CD14-positive monocyte (primary cell): ENCODE data around the gene PDE8A. TPM values are rescaled to one million over a fixed set of nuclear protein-coding genes. Genes with fewer than 3 reads are reported as not detected.
"Not testable (repeated sequence)": the region's sequence is repeated elsewhere in the genome, so short reads cannot be mapped to it uniquely, and the experiment has no call there.

Experiments
- DNase-seq, 3 donors: peaks; one replicate each; pipeline ENCODE4 v3.0.0-alpha.2; 2011 to 2022
- H2AFZ ChIP-seq: 2 replicates; pipeline ENCODE4 v1.6.0; 2012; ENCODE audit warnings: mild to moderate bottlenecking, low read depth, low read length, inconsistent platforms; ENCODE audit not compliant: insufficient read depth, poor library complexity, severe bottlenecking
- H3K27ac ChIP-seq, 2 donors: 1 replicate in 1 of 2; 2 replicates in 1 of 2; pipeline ENCODE4 v1.5.1; 2012 to 2013; ENCODE audit warnings: low read length in 2 of 2, control low read depth in 1 of 2, inconsistent platforms in 1 of 2, low read depth in 1 of 2, mild to moderate bottlenecking in 1 of 2
- H3K27me3 ChIP-seq, 2 donors: one replicate each; pipeline versions ENCODE4 v1.6.0 to v1.6.1; 2011 to 2013; ENCODE audit warnings: low read length in 2 of 2; ENCODE audit not compliant: control insufficient read depth in 2 of 2, insufficient read depth in 2 of 2
- H3K36me3 ChIP-seq, 2 donors: replicated peaks in 1 of 2; 1 replicate in 1 of 2; 2 replicates in 1 of 2; pipeline versions ENCODE4 v1.5.1 to v1.6.1; 2012 to 2013; ENCODE audit warnings: low read length in 2 of 2, control low read depth in 1 of 2, inconsistent platforms in 1 of 2, mild to moderate bottlenecking in 1 of 2; ENCODE audit not compliant: insufficient read depth in 2 of 2, control insufficient read depth in 1 of 2
- H3K4me1 ChIP-seq, 2 donors: 1 replicate in 1 of 2; 2 replicates in 1 of 2; pipeline versions ENCODE4 v1.5.1 to v1.6.1; 2012 to 2013; ENCODE audit warnings: low read length in 2 of 2, control low read depth in 1 of 2, inconsistent platforms in 1 of 2, mild to moderate bottlenecking in 1 of 2, moderate library complexity in 1 of 2; ENCODE audit not compliant: insufficient read depth in 2 of 2, control insufficient read depth in 1 of 2
- H3K4me2 ChIP-seq: replicated peaks from 2 replicates; pipeline ENCODE3; 2012; ENCODE audit warnings: low read length, moderate library complexity, mild to moderate bottlenecking; ENCODE audit not compliant: poor library complexity, severe bottlenecking; ENCODE audit errors: extremely low read depth
- H3K4me3 ChIP-seq, 3 experiments: fragments of 200-600 bp in 1 of 3; sonication (generic) in 1 of 3; replicated peaks in 1 of 3; 1 replicate in 2 of 3; 2 replicates in 1 of 3; pipeline ENCODE4 v1.5.1; 2011 to 2013; ENCODE audit warnings: low read length in 3 of 3, mild to moderate bottlenecking in 3 of 3, control low read depth in 2 of 3, low read depth in 2 of 3, inconsistent platforms in 1 of 3, moderate library complexity in 1 of 3
- H3K79me2 ChIP-seq: 2 replicates; pipeline ENCODE4 v1.6.0; 2012; ENCODE audit warnings: mild to moderate bottlenecking, control low read depth, inconsistent platforms, low read length, moderate library complexity; ENCODE audit not compliant: insufficient read depth
- H3K9ac ChIP-seq: 2 replicates; pipeline ENCODE4 v1.6.0; 2017; ENCODE audit warnings: low read length, mild to moderate bottlenecking; ENCODE audit not compliant: insufficient read depth, poor library complexity, severe bottlenecking
- H3K9me3 ChIP-seq, 2 donors: replicated peaks in 1 of 2; 1 replicate in 1 of 2; 2 replicates in 1 of 2; pipeline versions ENCODE4 v1.5.1 to v1.6.1; 2012 to 2013; ENCODE audit warnings: low read length in 2 of 2, control low read depth in 1 of 2; ENCODE audit not compliant: control insufficient read depth in 1 of 2, insufficient read depth in 1 of 2
- H4K20me1 ChIP-seq: 2 replicates; pipeline ENCODE4 v1.6.0; 2012; ENCODE audit warnings: mild to moderate bottlenecking, low read length, control low read depth, moderate library complexity; ENCODE audit not compliant: insufficient read depth
- H3K27ac Mint-ChIP-seq, 7 donors: one replicate each; pipeline ENCODE4 v1.8.0; 2020; ENCODE audit warnings: mild to moderate bottlenecking in 7 of 7, mixed read lengths in 7 of 7, moderate library complexity in 6 of 7, inconsistent platforms in 2 of 7
- H3K27me3 Mint-ChIP-seq, 3 donors: one replicate each; pipeline ENCODE4 v1.8.0; 2021 to 2022; ENCODE audit warnings: low read depth in 3 of 3, mild to moderate bottlenecking in 3 of 3, mixed read lengths in 3 of 3, moderate library complexity in 3 of 3, inconsistent platforms in 1 of 3
- H3K36me3 Mint-ChIP-seq, 2 donors: one replicate each; pipeline ENCODE4 v1.8.0; 2020; ENCODE audit warnings: mixed read lengths in 2 of 2, inconsistent platforms in 1 of 2, mild to moderate bottlenecking in 1 of 2
- H3K4me1 Mint-ChIP-seq: one replicate; pipeline ENCODE4 v1.8.0; 2020; ENCODE audit warnings: mild to moderate bottlenecking, mixed read lengths
- H3K4me3 Mint-ChIP-seq, 2 donors: one replicate each; pipeline ENCODE4 v1.8.0; 2020; ENCODE audit warnings: mild to moderate bottlenecking in 2 of 2, mixed read lengths in 2 of 2, moderate library complexity in 1 of 2
- H3K9me3 Mint-ChIP-seq, 7 donors: one replicate each; pipeline ENCODE4 v1.8.0; 2020 to 2022; ENCODE audit warnings: mixed read lengths in 7 of 7, mild to moderate bottlenecking in 6 of 7, moderate library complexity in 6 of 7, inconsistent platforms in 2 of 7
- WGBS: methylation state at CpG from one replicate; pipeline ENCODE4 v1.1.5; 2013; ENCODE audit warnings: missing lambda C conversion rate; ENCODE audit not compliant: insufficient coverage; 5-methylcytosine and 5-hydroxymethylcytosine counted together
- intact Hi-C, 2 donors: fragments of 100-400 bp; cut with micrococcal nuclease; formaldehyde crosslinking; loops; one replicate each; pipeline versions ENCODE4 v1.15.0 to v1.15.1; 2023
- polyA plus RNA-seq, 3 donors: library from polyadenylated mRNA; depleted of rRNA in 1 of 3; unstranded in 2 of 3; stranded (reverse) in 1 of 3; fragments of 300-500 nt in 2 of 3; fragments of >200 nt in 1 of 3; fragmentation: Illumina TruSeq in 2 of 3; gene quantifications; 1 replicate in 2 of 3; 2 replicates in 1 of 3; pipeline ENCODE4 v1.2.3, GENCODE V29; 2012 to 2021
- TF ChIP-seq, protein P1 (sequence below): fragments of 200-600 bp; IDR thresholded peaks from one replicate; pipeline ENCODE4 v1.8.0; 2022; ENCODE audit warnings: antibody characterized with exemption, mild to moderate bottlenecking

Gene PDE8A
- polyA plus RNA-seq, 3 donors: 2.8 to 33.4 (median 4.9) TPM

DNA sequence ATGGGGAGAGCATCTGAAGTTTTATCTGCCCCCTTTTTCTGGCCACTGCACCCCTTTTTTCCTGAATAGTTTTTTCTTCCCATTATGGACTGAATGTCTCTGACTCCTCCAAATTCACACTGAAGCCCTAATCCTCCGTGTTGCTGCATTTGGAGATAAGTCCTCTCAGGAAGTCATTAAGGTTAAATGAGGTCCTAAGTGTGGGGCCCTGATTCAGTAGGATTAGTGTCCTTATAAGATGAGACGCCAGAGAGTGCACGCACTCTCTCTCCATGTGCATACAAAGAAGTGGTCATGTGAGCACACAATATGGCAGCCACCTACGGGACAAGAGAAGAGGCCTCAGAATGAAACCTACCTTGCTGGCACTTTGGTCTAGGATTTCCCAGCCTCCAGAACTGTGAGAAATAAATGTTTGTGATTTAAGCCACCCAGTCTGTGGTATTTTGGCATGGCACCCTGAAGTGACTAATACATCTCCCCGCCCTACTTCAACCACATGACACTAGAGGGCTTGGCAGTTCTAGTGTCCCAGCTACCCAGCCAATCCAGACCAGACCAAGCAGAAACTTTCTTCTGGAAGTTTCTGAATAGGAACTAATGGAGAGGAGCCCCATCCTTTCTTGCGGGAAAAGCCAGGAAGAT, 191.3 kb downstream of the PDE8A start:
- Mint-ChIP-seq H3K4me1 (no peaks in the 10 kb centered on the region), H3K27me3 (peaks cover 7 to 19% (median 14%) of the 10 kb centered on the region in 3 donors), H3K4me3 (no peak overlapping the region), H3K27ac (no peak overlapping the region), H3K9me3 (peaks cover 24 to 39% (median 33%) of the 10 kb centered on the region in 7 donors), H3K36me3 (no peaks in the 10 kb centered on the region)
- Histone ChIP-seq H3K9me3 (peaks cover 23 to 33% of the 10 kb centered on the region in 2 donors), H3K27me3 (peaks cover 7 to 12% of the 10 kb centered on the region in 2 donors), H3K36me3 (no peaks in the 10 kb centered on the region), H3K4me3 (no peak overlapping the region), H2AFZ (no peak overlapping the region), H3K9ac (no peak overlapping the region), H3K4me2 (no peak overlapping the region), H4K20me1 (no peaks in the 10 kb centered on the region), H3K4me1 (no peaks in the 10 kb centered on the region), H3K27ac (no peak overlapping the region), H3K79me2 (no peaks in the 10 kb centered on the region)
- WGBS: 93% methylated on average over 2 of the region's 6 CpGs
- intact Hi-C loops: no loop called here
- TF ChIP-seq, protein P1, sequence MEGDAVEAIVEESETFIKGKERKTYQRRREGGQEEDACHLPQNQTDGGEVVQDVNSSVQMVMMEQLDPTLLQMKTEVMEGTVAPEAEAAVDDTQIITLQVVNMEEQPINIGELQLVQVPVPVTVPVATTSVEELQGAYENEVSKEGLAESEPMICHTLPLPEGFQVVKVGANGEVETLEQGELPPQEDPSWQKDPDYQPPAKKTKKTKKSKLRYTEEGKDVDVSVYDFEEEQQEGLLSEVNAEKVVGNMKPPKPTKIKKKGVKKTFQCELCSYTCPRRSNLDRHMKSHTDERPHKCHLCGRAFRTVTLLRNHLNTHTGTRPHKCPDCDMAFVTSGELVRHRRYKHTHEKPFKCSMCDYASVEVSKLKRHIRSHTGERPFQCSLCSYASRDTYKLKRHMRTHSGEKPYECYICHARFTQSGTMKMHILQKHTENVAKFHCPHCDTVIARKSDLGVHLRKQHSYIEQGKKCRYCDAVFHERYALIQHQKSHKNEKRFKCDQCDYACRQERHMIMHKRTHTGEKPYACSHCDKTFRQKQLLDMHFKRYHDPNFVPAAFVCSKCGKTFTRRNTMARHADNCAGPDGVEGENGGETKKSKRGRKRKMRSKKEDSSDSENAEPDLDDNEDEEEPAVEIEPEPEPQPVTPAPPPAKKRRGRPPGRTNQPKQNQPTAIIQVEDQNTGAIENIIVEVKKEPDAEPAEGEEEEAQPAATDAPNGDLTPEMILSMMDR: no peak
- DNase-seq: no peak

DNA sequence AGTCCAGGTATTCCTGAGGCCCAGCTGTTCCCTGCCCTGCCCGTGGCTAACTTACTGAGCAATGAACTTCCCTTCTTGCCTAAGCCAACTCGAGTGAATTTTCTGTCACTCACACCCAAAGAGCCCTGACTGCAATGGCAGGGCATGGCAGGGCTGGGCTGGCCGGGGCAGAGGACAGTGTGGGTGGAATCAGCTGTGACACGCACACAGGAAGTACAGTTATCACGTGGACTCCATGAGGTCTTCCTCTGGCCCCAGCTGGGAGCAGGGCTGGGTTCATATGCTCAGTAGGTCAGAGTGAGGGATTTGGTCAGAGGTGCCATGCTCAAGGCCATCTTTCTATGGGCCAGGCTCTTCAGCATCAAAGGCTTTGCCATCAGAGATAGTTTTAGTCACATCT, 192.0 kb downstream of the PDE8A start:
- H3K27ac ChIP-seq, H2AFZ ChIP-seq, H3K4me3 ChIP-seq, H4K20me1 ChIP-seq, H3K4me3 Mint-ChIP-seq, H3K36me3 ChIP-seq, H3K4me1 ChIP-seq, H3K27me3 ChIP-seq, H3K27ac Mint-ChIP-seq, H3K79me2 ChIP-seq, H3K4me2 ChIP-seq, intact Hi-C loops, H3K9ac ChIP-seq, H3K36me3 Mint-ChIP-seq, H3K4me1 Mint-ChIP-seq, DNase-seq: not testable (repeated sequence)
- peaks cover 24 to 39% (median 33%) of the 10 kb centered on the region in 7 donors for H3K9me3 Mint-ChIP-seq
- H3K9me3 ChIP-seq: peaks cover 23 to 33% of the 10 kb centered on the region in 2 donors
- WGBS: 56% methylated on average over 3 of the region's 5 CpGs
- H3K27me3 Mint-ChIP-seq: peaks cover 2 to 14% (median 8%) of the 10 kb centered on the region in 3 donors
